KMS-11 (cell line): Measurements from ENCODE around the gene CCDC51.

Experiments
- H2AFZ ChIP-seq: fragments of 200-600 bp; sonication (generic); 2 replicates; pipeline ENCODE4 v1.6.1; 2016; ENCODE audit warnings: antibody characterized with exemption, mixed run types, low read depth
- H3K27ac ChIP-seq: fragments of 200-600 bp; sonication (generic); 2 replicates; pipeline ENCODE4 v1.6.1; 2016; ENCODE audit warnings: mild to moderate bottlenecking, mixed run types
- H3K27me3 ChIP-seq: fragments of 200-600 bp; sonication (generic); 2 replicates; pipeline ENCODE4 v1.6.1; 2017; ENCODE audit warnings: mild to moderate bottlenecking, low read depth, mixed run types, moderate library complexity; ENCODE audit not compliant: insufficient read depth
- H3K36me3 ChIP-seq: fragments of 200-600 bp; sonication (generic); 2 replicates; pipeline ENCODE4 v1.6.1; 2017; ENCODE audit warnings: mild to moderate bottlenecking, mixed run types; ENCODE audit not compliant: insufficient read depth
- H3K4me1 ChIP-seq: fragments of 200-600 bp; sonication (generic); 2 replicates; pipeline ENCODE4 v1.6.1; 2016; ENCODE audit warnings: mild to moderate bottlenecking, low read depth, mixed run types; ENCODE audit not compliant: poor library complexity, severe bottlenecking
- H3K4me2 ChIP-seq: fragments of 200-600 bp; sonication (generic); 2 replicates; pipeline ENCODE4 v1.7.0; 2016; ENCODE audit warnings: mild to moderate bottlenecking, mixed run types
- H3K4me3 ChIP-seq: fragments of 200-600 bp; sonication (generic); IDR thresholded peaks from 2 replicates; pipeline ENCODE4 v1.6.1; 2017; ENCODE audit warnings: low read depth, low read length, mixed read lengths; ENCODE audit not compliant: insufficient read depth
- H3K79me2 ChIP-seq: fragments of 200-600 bp; sonication (generic); 2 replicates; pipeline ENCODE4 v1.6.1; 2016; ENCODE audit warnings: low read depth, mixed run types; ENCODE audit not compliant: insufficient read depth
- H3K9ac ChIP-seq: fragments of 200-600 bp; sonication (generic); 2 replicates; pipeline ENCODE4 v1.6.1; 2016; ENCODE audit warnings: mild to moderate bottlenecking, mixed run types
- H4K20me1 ChIP-seq: fragments of 200-600 bp; sonication (generic); 2 replicates; pipeline ENCODE4 v1.6.1; 2016; ENCODE audit warnings: mild to moderate bottlenecking, mixed run types; ENCODE audit not compliant: insufficient read depth
- CTCF ChIP-seq: fragments of 200-600 bp; sonication (generic); conservative IDR thresholded peaks from 2 replicates; pipeline ENCODE4 v1.6.1; 2017; ENCODE audit warnings: low read depth, mild to moderate bottlenecking, antibody characterized with exemption, low read length, moderate library complexity, mixed read lengths

CCDC51 gene

DNA sequence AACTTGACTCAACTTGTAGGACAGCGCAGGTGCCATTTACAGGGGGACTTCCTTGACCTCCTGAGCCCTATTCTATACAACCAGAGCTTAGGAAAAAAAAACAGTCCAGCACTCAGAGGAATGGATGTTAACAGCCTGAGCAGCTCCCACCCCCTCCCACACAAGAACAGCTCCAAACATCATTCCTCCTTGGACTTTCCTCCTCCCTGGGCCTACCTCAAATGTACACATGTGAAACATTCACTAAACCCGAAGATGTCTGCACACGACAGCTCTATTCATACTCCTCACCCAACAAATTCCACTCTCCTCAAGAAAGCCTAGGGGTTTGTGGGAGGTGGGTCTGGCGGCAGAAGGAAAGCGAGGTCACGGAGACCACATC is 6.1 kb upstream of the CCDC51 start:
- no peaks in the 10 kb centered on the region for H3K36me3 ChIP-seq
- H4K20me1 ChIP-seq = no peaks in the 10 kb centered on the region
- no peak overlapping the region for H3K27ac ChIP-seq
- H2AFZ ChIP-seq = peak overlapping the region; percentile 69; the same call in 1 of the 2 replicates
- no peak overlapping the region for H3K4me3 ChIP-seq
- no peaks in the 10 kb centered on the region for H3K27me3 ChIP-seq
- H3K4me2 ChIP-seq = peak overlapping the region; percentile 69
- H3K4me1 ChIP-seq = peaks cover 20% of the 10 kb centered on the region
- peaks cover 10% of the 10 kb centered on the region for H3K79me2 ChIP-seq
- peak overlapping the region; percentile 39; the same call in 1 of the 2 replicates for H3K9ac ChIP-seq
- TF ChIP-seq CTCF = no peak

DNA sequence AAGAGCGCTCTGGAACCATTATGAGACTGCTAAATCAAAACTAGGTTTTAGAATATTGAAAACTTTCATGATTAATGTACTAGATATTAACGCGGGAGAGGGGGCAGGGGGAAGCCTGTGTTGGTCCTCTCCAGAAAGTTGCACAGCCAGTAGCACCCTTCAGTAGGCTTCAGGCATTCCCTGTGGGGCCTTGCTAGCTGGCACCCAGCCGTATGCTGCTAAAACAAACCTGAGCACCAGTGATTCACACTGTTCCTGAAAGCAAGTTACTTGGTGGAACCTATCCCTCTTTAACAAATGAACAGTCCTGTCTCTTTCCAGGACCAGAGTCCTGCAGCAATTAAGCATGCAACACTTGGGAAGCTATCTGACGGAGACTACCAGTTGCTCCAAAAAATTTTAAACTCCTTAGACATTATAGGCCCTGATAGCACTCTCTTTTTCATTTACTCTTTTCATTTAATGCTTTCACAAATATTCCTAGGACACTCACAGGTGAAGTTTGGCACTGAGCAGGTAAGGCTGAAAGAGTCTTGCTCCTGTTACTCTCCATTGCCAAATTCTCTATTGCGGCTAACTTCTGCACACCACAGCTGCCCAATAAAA is 5.5 kb upstream of the CCDC51 start:
- H3K9ac ChIP-seq = no peak overlapping the region

DNA sequence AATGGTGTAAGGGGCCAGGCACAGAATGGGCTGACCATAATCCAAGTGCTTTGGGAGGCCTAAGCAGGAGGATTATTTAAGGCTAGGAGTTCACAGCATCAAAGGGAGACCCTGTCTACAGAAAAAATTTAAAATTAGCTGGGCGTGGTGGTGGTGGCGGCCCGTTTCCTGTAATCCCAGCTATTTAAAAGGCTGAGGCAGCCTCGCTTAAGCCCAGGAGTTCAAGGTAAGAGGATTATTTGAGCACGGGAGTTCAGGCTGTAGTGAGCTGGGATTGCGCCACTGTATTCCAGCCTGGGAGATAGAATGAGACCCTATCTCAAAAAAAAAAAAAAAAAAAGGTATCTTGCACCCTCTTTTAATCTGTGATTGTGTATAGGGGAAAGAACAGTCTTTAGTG is 2.0 kb upstream of the CCDC51 start:
- Histone ChIP-seq H2AFZ (no peak overlapping the region), H3K36me3 (no peaks in the 10 kb centered on the region), H3K9ac (no peak overlapping the region), H3K27ac (no peak overlapping the region), H3K27me3 (no peaks in the 10 kb centered on the region), H4K20me1 (no peaks in the 10 kb centered on the region), H3K4me1 (peaks cover 9% of the 10 kb centered on the region), H3K4me3 (no peak overlapping the region), H3K79me2 (peaks cover 19% of the 10 kb centered on the region), H3K4me2 (no peak overlapping the region)
- no peak for TF ChIP-seq CTCF

More for the DNA sequence above, 5.5 kb upstream of the CCDC51 start:
- no peak for TF ChIP-seq CTCF
- no peaks in the 10 kb centered on the region for H4K20me1 ChIP-seq
- no peak overlapping the region for H3K4me3 ChIP-seq
- peak overlapping the region; percentile 69; the same call in 1 of the 2 replicates for H2AFZ ChIP-seq
- H3K27ac ChIP-seq = no peak overlapping the region
- H3K27me3 ChIP-seq = no peaks in the 10 kb centered on the region
- peaks cover 17% of the 10 kb centered on the region for H3K79me2 ChIP-seq
- peaks cover 20% of the 10 kb centered on the region for H3K4me1 ChIP-seq
- no peaks in the 10 kb centered on the region for H3K36me3 ChIP-seq
- H3K4me2 ChIP-seq = peak overlapping the region; percentile 69; the same call in 1 of the 2 replicates

- Histone ChIP-seq H3K36me3 (no peaks in the 10 kb centered on the region), H3K4me2 (peak overlapping the region; percentile 71), H3K79me2 (peaks cover 19% of the 10 kb centered on the region), H4K20me1 (no peaks in the 10 kb centered on the region), H3K27ac (peak overlapping the region; percentile 40; the same call in 1 of the 2 replicates), H3K27me3 (no peaks in the 10 kb centered on the region), H3K4me3 (peak overlapping the region; percentile 66), H3K4me1 (peaks cover 16% of the 10 kb centered on the region), H3K9ac (peak overlapping the region; percentile 39; the same call in 1 of the 2 replicates), H2AFZ (peak overlapping the region; percentile 64; the same call in 1 of the 2 replicates)
- no peak for TF ChIP-seq CTCF
Observed at GRCh38 chr3:48440590-48440958, 655 bp upstream of the CCDC51 start.
